GM18517 (cell line): ENCODE results near the gene TAF4.
"Not testable (repeated sequence)": the region's sequence is repeated elsewhere in the genome, so short reads cannot be mapped to it uniquely, and the experiment has no call there.

Source experiments
- ATAC-seq: cut with Tn5 transposase; IDR thresholded peaks from one replicate; pipeline ENCODE4 v1.9.1; 2021; ENCODE audit warnings: mild to moderate bottlenecking, moderate library complexity; ENCODE audit not compliant: unreplicated experiment

The TAF4 gene

GRCh38 chr20:62056975-62057374 is 8.7 kb downstream of the TAF4 start:
- no peak for ATAC-seq

GRCh38 chr20:62056377-62056776 is 9.3 kb downstream of the TAF4 start:
- ATAC-seq = no peak

GRCh38 chr20:62055862-62056115 is 9.9 kb downstream of the TAF4 start:
- not testable (repeated sequence) for ATAC-seq

GRCh38 chr20:62055106-62055861 is 10.4 kb downstream of the TAF4 start:
- no peak for ATAC-seq

GRCh38 chr20:62054451-62054953 is 11.2 kb downstream of the TAF4 start:
- no peak for ATAC-seq

- ATAC-seq = no peak
Measured at GRCh38 chr20:62053465-62054196, 12.1 kb downstream of the TAF4 start.

- no peak for ATAC-seq
Measured at GRCh38 chr20:62052842-62053464, 12.7 kb downstream of the TAF4 start.

- ATAC-seq = no peak
Measured at GRCh38 chr20:62052336-62052841, 13.3 kb downstream of the TAF4 start.

GRCh38 chr20:62051546-62052255 is 14.0 kb downstream of the TAF4 start:
- ATAC-seq = no peak

GRCh38 chr20:62051144-62051543 is 14.5 kb downstream of the TAF4 start:
- ATAC-seq = no peak

GRCh38 chr20:62050166-62051120 is 15.2 kb downstream of the TAF4 start:
- ATAC-seq = no peak

GRCh38 chr20:62049342-62050165 is 16.1 kb downstream of the TAF4 start:
- ATAC-seq = no peak

- no peak for ATAC-seq
Measured at GRCh38 chr20:62048821-62049291, 16.8 kb downstream of the TAF4 start.

GRCh38 chr20:62048346-62048761 is 17.3 kb downstream of the TAF4 start:
- ATAC-seq = no peak

- no peak for ATAC-seq
Measured at GRCh38 chr20:62047666-62048345, 17.9 kb downstream of the TAF4 start.

GRCh38 chr20:62046431-62046830 is 19.2 kb downstream of the TAF4 start:
- no peak for ATAC-seq

- ATAC-seq = no peak
Measured at GRCh38 chr20:62045529-62046285, 20.0 kb downstream of the TAF4 start.

- no peak for ATAC-seq
Measured at GRCh38 chr20:62045118-62045517, 20.6 kb downstream of the TAF4 start.
